ENCODE data around the gene MRPL37.

MRPL37 gene

DNA sequence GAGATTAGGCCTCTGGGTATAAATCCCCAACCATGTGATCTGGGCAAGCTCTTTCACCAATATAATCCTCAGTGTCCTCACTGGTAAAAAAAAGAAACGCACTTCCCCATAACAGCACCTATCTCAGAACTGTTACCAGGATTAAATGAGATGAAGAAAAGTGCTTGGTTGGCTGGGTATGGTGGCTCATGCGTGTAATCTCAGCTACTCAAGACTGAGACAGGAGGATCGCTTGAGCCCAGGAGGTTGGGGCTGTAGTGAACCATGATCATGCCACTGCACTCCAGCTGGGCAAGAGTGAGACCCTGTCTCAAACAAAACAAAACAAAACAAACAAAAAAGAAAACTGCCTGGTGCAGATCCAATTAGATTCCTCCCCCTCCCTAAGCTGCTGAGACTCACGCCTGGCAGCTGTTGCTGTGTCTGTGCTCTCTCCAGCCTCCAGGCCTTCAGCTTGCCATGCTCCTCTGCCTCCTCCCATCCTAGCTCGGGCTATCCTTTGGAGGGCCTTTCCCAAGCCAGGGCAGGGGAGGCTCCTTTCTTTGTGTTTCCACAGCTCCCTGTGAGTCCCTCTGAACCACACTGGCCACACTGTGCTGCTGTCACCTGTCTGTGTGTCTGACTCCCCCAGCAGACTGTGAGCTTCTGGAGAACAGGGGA, 19.1 kb upstream of the MRPL37 start:
- no peak for DNase-seq
- H3K4me1 ChIP-seq, result no peaks in the 10 kb centered on the region
- intact Hi-C loops (cut with DNase I; ENCODE audit: low total_unique reads), result no loop called here
- no peaks in the 10 kb centered on the region for H3K9me3 ChIP-seq
- no peak overlapping the region for H3K27ac ChIP-seq
- no peak for TF ChIP-seq CTCF (IDR thresholded peaks at IDR 0.05)
- H3K27me3 ChIP-seq, result no peaks in the 10 kb centered on the region
- H3K36me3 ChIP-seq, result peaks cover 3 to 57% (median 14%) of the 10 kb centered on the region in 3 donors
- H3K4me3 ChIP-seq, result no peak overlapping the region

GRCh38 chr1:54186056-54186455, 13.9 kb upstream of the MRPL37 start:
- Histone ChIP-seq H3K36me3 (peaks cover 5 to 64% (median 22%) of the 10 kb centered on the region in 3 donors), H3K4me3 (no peak overlapping the region), H3K4me1 (no peaks in the 10 kb centered on the region), H3K9me3 (no peaks in the 10 kb centered on the region), H3K27me3 (no peaks in the 10 kb centered on the region), H3K27ac (no peak overlapping the region)
- no peak for TF ChIP-seq CTCF (IDR thresholded peaks at IDR 0.05)
- no peak for DNase-seq
- intact Hi-C loops (cut with DNase I; ENCODE audit: low total_unique reads), result no loop called here

DNA sequence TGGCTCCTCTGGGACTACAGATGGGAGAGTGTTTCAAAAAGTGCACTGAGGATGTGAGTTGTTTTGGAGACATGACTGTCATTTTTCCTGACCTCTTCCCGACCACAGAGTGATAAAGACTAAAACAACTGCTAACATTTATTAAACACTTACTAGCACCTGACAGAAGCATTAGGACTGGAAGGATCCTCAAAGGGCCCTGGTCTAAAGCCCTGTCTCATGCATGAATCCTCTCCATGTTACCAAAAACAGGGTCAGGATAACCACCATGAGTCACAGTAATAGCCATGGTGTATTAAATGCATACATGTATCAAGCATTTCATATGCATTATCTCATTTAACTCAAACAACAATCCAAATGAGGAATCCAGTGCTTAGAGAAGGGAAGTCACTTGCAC, 11.7 kb upstream of the MRPL37 start:
- Histone ChIP-seq H3K27me3 (no peaks in the 10 kb centered on the region), H3K36me3 (peaks cover 5 to 79% (median 33%) of the 10 kb centered on the region in 3 donors), H3K4me3 (no peak overlapping the region), H3K27ac (no peak overlapping the region), H3K4me1 (no peaks in the 10 kb centered on the region), H3K9me3 (no peaks in the 10 kb centered on the region)
- DNase-seq, result no peak
- intact Hi-C loops (cut with DNase I; ENCODE audit: low total_unique reads), result no loop called here
- TF ChIP-seq CTCF (IDR thresholded peaks at IDR 0.05), result no peak

DNA sequence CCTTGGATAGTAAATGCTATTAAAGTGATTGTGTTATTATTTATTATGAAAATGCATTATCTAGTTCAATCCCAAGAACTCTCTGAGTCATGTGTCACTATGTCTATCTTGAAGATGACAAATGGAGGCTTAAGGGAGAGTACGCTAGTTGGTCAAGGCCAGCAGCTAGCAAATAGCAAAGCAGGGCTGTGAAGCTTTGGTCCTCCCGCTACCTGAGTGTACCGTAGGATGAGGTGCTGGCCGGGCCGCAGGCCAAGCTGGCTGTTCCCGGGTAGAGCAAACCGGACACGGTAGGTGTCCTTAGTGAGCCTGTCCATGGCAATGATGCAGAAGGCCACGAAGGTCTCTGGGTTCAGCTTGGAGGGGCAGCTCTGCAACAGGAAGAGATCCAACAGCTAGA, 9.4 kb upstream of the MRPL37 start:
- H3K36me3 ChIP-seq, result peaks cover 13 to 94% (median 45%) of the 10 kb centered on the region in 3 donors
- intact Hi-C loops (cut with DNase I; ENCODE audit: low total_unique reads), result no loop called here
- H3K9me3 ChIP-seq, result no peaks in the 10 kb centered on the region

DNA sequence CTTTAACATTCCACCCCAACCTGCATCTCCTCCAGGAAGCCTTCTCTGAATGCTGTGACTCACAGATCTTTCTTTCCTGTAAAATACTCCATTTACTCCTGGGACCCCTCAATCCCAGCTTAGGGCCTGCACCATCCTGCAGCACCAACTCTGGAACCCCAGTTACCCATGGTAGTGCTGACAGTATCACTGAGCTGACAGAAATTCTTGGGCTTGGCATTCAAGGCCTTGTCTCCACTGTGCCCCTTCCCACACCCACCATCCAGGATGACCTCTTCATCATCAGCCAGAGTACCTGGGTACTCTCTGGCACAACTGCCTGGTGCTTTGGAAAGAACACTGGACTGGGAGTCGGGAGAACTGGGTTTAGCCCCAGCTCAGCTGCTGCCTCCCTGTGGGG, 8.4 kb upstream of the MRPL37 start:
- H3K36me3 ChIP-seq, result peaks cover 15 to 88% (median 51%) of the 10 kb centered on the region in 3 donors
- no peak overlapping the region for H3K4me3 ChIP-seq
- intact Hi-C loops (cut with DNase I; ENCODE audit: low total_unique reads), result no loop called here

More for the DNA sequence above, 9.4 kb upstream of the MRPL37 start:
- Histone ChIP-seq H3K4me3 (no peak overlapping the region), H3K4me1 (no peaks in the 10 kb centered on the region), H3K27me3 (no peaks in the 10 kb centered on the region), H3K27ac (no peak overlapping the region)
- TF ChIP-seq CTCF (IDR thresholded peaks at IDR 0.05), result no peak
- no peak for DNase-seq

More for the DNA sequence above, 8.4 kb upstream of the MRPL37 start:
- no peak for TF ChIP-seq CTCF (IDR thresholded peaks at IDR 0.05)
- Histone ChIP-seq H3K4me1 (no peaks in the 10 kb centered on the region), H3K9me3 (no peaks in the 10 kb centered on the region), H3K27ac (no peak overlapping the region), H3K27me3 (no peaks in the 10 kb centered on the region)
- DNase-seq, result no peak

Measured in tibial artery (tissue), 4 donors.